GM12872 (cell line): Measurements from ENCODE around the gene HEATR1.

Experiments used
- CTCF ChIP-seq: IDR thresholded peaks from 3 replicates; pipeline ENCODE4 v1.5.1; 2011; ENCODE audit warnings: low read depth, mild to moderate bottlenecking, low read length, moderate library complexity; ENCODE audit not compliant: insufficient read depth

Gene HEATR1

GRCh38 chr1:236576004-236576403 lies 28.3 kb downstream of the HEATR1 start:
- no peak for TF ChIP-seq CTCF

GRCh38 chr1:236575523-236575922 lies 28.8 kb downstream of the HEATR1 start:
- TF ChIP-seq CTCF, result no peak

GRCh38 chr1:236568285-236568894 lies 35.9 kb downstream of the HEATR1 start:
- no peak for TF ChIP-seq CTCF

GRCh38 chr1:236565530-236565929 lies 38.8 kb downstream of the HEATR1 start:
- TF ChIP-seq CTCF, result no peak

GRCh38 chr1:236561976-236562375 lies 42.3 kb downstream of the HEATR1 start:
- no peak for TF ChIP-seq CTCF

- no peak for TF ChIP-seq CTCF
Observed at GRCh38 chr1:236560213-236560771, 44.0 kb downstream of the HEATR1 start.

- no peak for TF ChIP-seq CTCF
Observed at GRCh38 chr1:236558846-236559245, 45.5 kb downstream of the HEATR1 start.
